Mesodermal cell (in vitro differentiated cells): ENCODE measurements around the gene SIAH3.

Experiments used
- H3K27ac ChIP-seq: 2 replicates; pipeline ENCODE4 v1.7.0; 2013; ENCODE audit warnings: mild to moderate bottlenecking, low read depth, low read length, moderate library complexity; ENCODE audit not compliant: severe bottlenecking
- H3K36me3 ChIP-seq: 2 replicates; pipeline ENCODE4 v1.7.1; 2013; ENCODE audit warnings: mild to moderate bottlenecking, low read length, moderate library complexity; ENCODE audit not compliant: control insufficient read depth, insufficient read depth
- H3K4me1 ChIP-seq: one replicate; pipeline ENCODE4 v1.7.1; 2013; ENCODE audit warnings: mild to moderate bottlenecking, low read length; ENCODE audit not compliant: insufficient read depth, control insufficient read depth, poor library complexity, severe bottlenecking
- H3K4me3 ChIP-seq: 2 replicates; pipeline ENCODE4 v1.7.0; 2013; ENCODE audit warnings: low read length, control low read depth, mild to moderate bottlenecking; ENCODE audit not compliant: insufficient read depth, poor library complexity, severe bottlenecking; ENCODE audit errors: extremely low read depth
- H3K9me3 ChIP-seq: 2 replicates; pipeline ENCODE4 v1.7.1; 2013; ENCODE audit warnings: mild to moderate bottlenecking, low read length, moderate library complexity; ENCODE audit not compliant: control insufficient read depth
- WGBS, 2 experiments: methylation state at CpG; one replicate each; pipeline ENCODE4 v1.1.5; 2013; ENCODE audit warnings: missing lambda C conversion rate in 2 of 2; ENCODE audit not compliant: insufficient coverage in 2 of 2; 5-methylcytosine and 5-hydroxymethylcytosine counted together

Gene SIAH3

DNA sequence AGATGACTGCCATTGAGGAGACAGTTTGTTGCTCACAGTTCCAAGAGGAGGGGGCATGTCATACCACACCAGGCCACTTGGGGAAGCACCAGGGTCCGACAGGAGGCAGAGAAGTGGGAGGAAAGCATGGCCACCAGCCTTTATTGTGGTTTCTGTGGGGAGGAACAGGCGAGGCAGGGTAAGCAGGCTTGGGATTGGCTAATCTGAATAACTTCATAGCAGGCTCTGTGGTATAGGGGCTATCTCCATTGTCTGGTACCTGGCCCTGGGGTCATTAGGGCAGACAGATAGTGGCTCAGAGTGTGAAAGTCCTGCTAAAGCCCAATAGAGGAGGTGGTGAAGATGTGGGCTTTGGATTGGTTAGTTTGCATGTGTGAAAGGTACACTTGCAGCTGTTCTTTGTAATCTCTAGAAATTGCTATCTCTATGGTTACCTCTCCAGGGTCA, 114.0 kb downstream of the SIAH3 start:
- Histone ChIP-seq H3K36me3 (no peaks in the 10 kb centered on the region), H3K4me3 (no peak overlapping the region), H3K4me1 (no peaks in the 10 kb centered on the region), H3K27ac (no peak overlapping the region), H3K9me3 (no peaks in the 10 kb centered on the region)
- 56 to 64% methylated on average over 1 to 2 of the region's 2 CpGs for WGBS, 2 experiments

DNA sequence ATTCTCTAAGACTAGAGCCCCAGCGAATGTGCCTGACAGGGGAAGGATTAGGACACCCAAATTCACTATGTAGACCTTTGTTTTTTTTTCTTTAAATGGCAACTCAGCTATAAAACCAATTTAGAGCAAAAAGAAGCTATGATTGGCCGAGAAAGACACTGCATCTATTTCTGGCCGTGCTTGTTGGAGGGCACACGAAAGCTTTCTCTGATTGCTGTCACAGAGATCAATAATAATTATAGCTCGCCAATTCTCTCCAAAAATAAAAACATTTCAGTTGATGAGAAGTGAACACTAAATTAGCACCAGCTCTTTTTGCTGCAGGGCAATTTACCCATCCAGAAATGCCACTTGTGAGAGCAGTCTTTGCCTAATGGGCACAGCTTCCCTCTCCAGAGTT, 118.2 kb downstream of the SIAH3 start:
- 86 to 96% methylated on average over 4 of the region's 5 CpGs for WGBS, 2 experiments
- Histone ChIP-seq H3K4me1 (no peaks in the 10 kb centered on the region), H3K36me3 (no peaks in the 10 kb centered on the region), H3K9me3 (no peaks in the 10 kb centered on the region), H3K4me3 (no peak overlapping the region), H3K27ac (no peak overlapping the region)

- Histone ChIP-seq H3K27ac (no peak overlapping the region), H3K4me1 (no peaks in the 10 kb centered on the region), H3K4me3 (no peak overlapping the region), H3K9me3 (no peaks in the 10 kb centered on the region), H3K36me3 (no peaks in the 10 kb centered on the region)
- WGBS, 2 experiments, result 57 to 66% methylated on average over 4 of the region's 5 CpGs
These were observed 118.6 kb downstream of the SIAH3 start for GRCh38 chr13:45732916-45733315.

- Histone ChIP-seq H3K9me3 (no peaks in the 10 kb centered on the region), H3K27ac (no peak overlapping the region), H3K36me3 (no peaks in the 10 kb centered on the region), H3K4me3 (no peak overlapping the region), H3K4me1 (no peaks in the 10 kb centered on the region)
- no CpG with 5 or more reads among the region's 3 CpGs for WGBS, 2 experiments
These were observed 120.1 kb downstream of the SIAH3 start for GRCh38 chr13:45731455-45731854.

- 43 to 63% methylated on average over 5 to 6 of the region's 6 CpGs for WGBS, 2 experiments
- no peak overlapping the region for H3K4me3 ChIP-seq
- H3K36me3 ChIP-seq, result no peaks in the 10 kb centered on the region
- no peaks in the 10 kb centered on the region for H3K4me1 ChIP-seq
- H3K27ac ChIP-seq, result no peak overlapping the region
- H3K9me3 ChIP-seq, result no peaks in the 10 kb centered on the region
These were observed 122.8 kb downstream of the SIAH3 start for GRCh38 chr13:45728759-45729158.
